BJ (cell line): ENCODE measurements around the gene KNL1. TPM values are rescaled to one million over a fixed set of nuclear protein-coding genes. Genes with fewer than 3 reads are reported as not detected.

Experiments
- CTCF ChIA-PET: fragments of 350-600 bp; formaldehyde crosslinking; extraction: SDS; loops from one replicate; lab custom pipeline; 2021; ENCODE audit warnings: antibody characterized with exemption, inconsistent platforms; lab: Yijun Ruan, JAX
- POLR2A ChIA-PET: fragments of 300-600 bp; sonication (Branson Sonifier 250); formaldehyde crosslinking; extraction: SDS; loops from one replicate; lab custom pipeline; 2021; ENCODE audit warnings: antibody characterized with exemption; lab: Charles Lee
- DNase-seq: peaks from one replicate; pipeline ENCODE4 v3.0.0-alpha.2; 2011; ENCODE audit warnings: low read depth
- H3K27me3 ChIP-seq: 2 replicates; pipeline ENCODE4 v1.6.0; 2011; ENCODE audit warnings: low read length; ENCODE audit not compliant: control insufficient read depth, insufficient read depth
- H3K36me3 ChIP-seq: 2 replicates; pipeline ENCODE4 v1.5.1; 2011; ENCODE audit warnings: low read length; ENCODE audit not compliant: control insufficient read depth, insufficient read depth
- H3K4me3 ChIP-seq: 2 replicates; pipeline ENCODE4 v1.5.1; 2011; ENCODE audit warnings: low read depth, mild to moderate bottlenecking, control low read depth, low read length
- polyA plus RNA-seq: library from polyadenylated mRNA; depleted of rRNA; stranded (reverse); fragments of >200 nt; gene quantifications from 2 replicates; pipeline ENCODE4 v1.2.3, GENCODE V29; 2011
- TF ChIP-seq, protein P1 (sequence below): IDR thresholded peaks from 2 replicates; pipeline ENCODE4 v1.5.1; 2011; ENCODE audit warnings: low read depth, mild to moderate bottlenecking, control low read depth, inconsistent platforms, low read length, moderate library complexity; ENCODE audit not compliant: insufficient read depth

The KNL1 gene
- polyA plus RNA-seq, 1 experiment, result 3.9 TPM

DNA sequence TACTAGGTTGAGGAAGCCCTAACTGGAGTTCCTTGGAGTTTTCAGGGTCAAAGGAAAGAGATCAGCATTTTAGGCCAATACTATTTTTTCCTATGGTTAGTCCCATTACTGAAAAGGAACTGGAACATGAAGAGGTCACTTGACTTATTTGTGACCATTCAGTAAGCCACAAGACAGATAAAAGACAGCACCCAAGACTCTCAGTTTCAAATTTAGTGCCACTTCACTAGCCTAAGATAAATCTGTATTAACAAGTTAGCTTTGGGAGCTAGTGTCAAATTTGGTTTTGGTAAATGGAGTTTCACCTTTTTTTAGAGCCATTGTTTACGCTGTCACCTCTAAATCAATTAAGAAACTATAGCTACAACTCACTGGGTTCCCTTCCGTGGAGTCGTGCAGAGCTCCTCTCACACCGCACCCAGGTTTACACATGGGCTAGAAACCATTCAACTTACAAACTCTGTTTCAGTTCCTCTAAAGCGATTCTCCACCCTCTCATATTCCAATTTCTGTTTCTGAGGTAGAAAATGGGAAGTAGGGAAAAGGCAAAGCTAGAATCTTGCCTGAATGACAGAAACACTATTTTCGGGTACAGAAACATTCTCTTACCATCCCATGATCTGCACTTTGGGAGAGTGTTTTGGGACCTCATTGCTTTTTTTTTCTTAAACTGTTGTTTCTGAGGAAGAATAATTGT is 43.6 kb upstream of the KNL1 start:
- no peak for DNase-seq
- TF ChIP-seq, protein P1, sequence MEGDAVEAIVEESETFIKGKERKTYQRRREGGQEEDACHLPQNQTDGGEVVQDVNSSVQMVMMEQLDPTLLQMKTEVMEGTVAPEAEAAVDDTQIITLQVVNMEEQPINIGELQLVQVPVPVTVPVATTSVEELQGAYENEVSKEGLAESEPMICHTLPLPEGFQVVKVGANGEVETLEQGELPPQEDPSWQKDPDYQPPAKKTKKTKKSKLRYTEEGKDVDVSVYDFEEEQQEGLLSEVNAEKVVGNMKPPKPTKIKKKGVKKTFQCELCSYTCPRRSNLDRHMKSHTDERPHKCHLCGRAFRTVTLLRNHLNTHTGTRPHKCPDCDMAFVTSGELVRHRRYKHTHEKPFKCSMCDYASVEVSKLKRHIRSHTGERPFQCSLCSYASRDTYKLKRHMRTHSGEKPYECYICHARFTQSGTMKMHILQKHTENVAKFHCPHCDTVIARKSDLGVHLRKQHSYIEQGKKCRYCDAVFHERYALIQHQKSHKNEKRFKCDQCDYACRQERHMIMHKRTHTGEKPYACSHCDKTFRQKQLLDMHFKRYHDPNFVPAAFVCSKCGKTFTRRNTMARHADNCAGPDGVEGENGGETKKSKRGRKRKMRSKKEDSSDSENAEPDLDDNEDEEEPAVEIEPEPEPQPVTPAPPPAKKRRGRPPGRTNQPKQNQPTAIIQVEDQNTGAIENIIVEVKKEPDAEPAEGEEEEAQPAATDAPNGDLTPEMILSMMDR, result no peak
- H3K27me3 ChIP-seq, result no peaks in the 10 kb centered on the region
- H3K4me3 ChIP-seq, result no peak overlapping the region
- CTCF ChIA-PET, result no interaction called here
- POLR2A ChIA-PET, result no interaction called here
- H3K36me3 ChIP-seq, result peaks cover 1% of the 10 kb centered on the region

DNA sequence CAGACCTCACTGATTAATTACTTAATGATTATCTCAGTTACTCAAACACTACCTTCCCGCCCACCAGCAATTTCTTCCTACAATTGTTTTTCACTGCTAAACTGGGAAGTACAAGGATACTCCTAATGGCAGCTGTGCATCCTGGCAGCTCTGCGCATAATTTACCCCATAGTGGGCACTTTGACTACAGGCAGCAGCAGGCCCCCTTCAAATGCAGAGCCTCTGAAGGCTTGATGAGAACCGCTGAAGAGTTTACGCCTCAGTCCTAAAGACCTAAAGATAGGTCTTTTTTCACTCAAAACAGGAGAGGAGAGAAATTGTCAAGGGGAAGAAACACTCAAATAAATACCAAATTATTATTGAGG is 39.9 kb upstream of the KNL1 start:
- Histone ChIP-seq H3K27me3 (no peaks in the 10 kb centered on the region), H3K36me3 (peaks cover 4% of the 10 kb centered on the region), H3K4me3 (no peak overlapping the region)
- TF ChIP-seq, protein P1, result no peak
- POLR2A ChIA-PET, result no interaction called here
- DNase-seq, result no peak
- CTCF ChIA-PET, result no interaction called here

DNA sequence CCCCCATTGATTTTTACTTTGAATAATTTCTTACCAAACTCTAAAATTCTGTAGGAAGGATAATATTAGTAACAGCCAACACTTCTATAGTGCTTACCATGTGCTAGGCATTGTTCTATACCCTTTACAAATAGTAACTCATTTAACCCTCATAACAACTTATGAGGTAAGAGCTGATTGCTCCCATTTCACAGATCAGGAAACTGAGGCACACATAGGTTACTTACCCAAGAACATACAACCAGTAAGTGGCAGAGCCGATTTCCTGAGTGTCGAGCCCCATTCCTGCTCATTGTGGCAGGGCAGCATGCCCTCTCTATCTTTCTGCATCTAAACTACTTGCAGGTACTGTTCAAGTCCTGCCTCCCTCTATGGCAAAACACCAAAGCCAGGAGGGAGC is 38.2 kb upstream of the KNL1 start:
- DNase-seq, result no peak
- no peaks in the 10 kb centered on the region for H3K27me3 ChIP-seq
- ChIA-PET CTCF (no interaction called here), POLR2A (interaction anchor here (0.6 kb wide), 1 partner anchor 456 kb away, joined by 3 read pairs; no protein-coding TSS in a partner anchor)
- H3K36me3 ChIP-seq, result peaks cover 4% of the 10 kb centered on the region
- TF ChIP-seq, protein P1, result no peak
- no peak overlapping the region for H3K4me3 ChIP-seq

DNA sequence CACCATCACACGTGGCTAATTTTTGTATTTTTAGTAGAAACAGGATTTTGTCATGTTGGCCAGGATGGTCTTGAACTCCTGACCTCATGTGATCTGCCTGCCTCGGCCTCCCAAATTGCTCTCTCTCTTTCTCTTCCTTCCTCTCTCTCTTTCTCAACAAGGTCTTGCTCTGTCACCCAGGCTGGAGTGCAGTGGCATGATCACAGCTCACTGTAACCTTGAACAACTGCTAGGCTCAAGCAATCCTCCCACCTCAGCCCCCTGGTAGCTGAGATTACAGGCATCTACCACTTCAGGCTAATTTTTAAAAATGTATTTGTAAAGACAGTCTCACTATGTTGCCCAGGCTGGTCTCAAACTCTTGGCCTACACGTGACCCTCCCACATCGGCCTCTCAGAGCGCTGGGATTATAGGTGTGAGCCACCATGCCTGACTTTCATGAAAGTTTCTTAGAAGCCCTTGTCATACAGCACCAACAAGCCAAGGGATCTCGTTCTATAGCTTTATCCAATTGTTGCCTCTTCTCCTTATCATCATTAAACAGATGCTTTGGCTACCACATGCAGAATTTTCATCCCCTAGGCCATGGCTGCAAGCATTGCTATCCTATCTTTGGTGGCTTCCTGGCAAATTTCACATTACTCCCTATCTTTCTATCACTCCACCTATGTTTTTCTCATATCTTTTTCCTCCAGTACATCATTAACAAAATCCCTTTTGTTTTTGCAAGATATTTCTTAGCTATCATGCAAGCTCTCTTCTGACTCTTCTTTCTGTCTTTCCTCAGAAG is 34.9 kb upstream of the KNL1 start:
- ChIA-PET CTCF (interaction anchor here (0.8 kb wide), 1 partner anchor 20 kb away, joined by 3 read pairs; no protein-coding TSS in a partner anchor), POLR2A (no interaction called here)
- no peaks in the 10 kb centered on the region for H3K27me3 ChIP-seq
- no peak overlapping the region for H3K4me3 ChIP-seq
- no peak for DNase-seq
- H3K36me3 ChIP-seq, result peaks cover 3% of the 10 kb centered on the region; the same call in 1 of the 2 replicates
- TF ChIP-seq, protein P1, result no peak

DNA sequence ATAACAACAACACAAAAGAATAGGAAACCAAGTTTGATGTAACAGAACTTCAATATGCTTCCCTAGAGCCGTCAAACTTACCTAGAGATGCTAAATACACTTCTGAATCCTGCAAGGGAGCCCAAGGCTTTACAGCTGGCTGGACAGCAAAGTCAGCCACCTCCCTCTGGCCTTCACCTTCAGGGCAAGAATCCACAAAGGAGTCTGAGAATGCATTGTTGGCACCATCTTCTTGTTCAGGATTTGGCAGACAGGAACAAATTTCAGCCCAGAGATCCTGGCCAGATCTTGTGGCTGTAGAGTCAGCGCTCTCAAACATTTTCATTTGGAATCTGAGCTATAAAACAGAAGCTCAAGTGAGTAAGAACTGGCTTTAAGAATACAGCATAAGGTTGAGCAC is 31.4 kb upstream of the KNL1 start:
- POLR2A ChIA-PET, result no interaction called here
- no peak overlapping the region for H3K4me3 ChIP-seq
- TF ChIP-seq, protein P1, result no peak
- CTCF ChIA-PET, result no interaction called here
- no peaks in the 10 kb centered on the region for H3K36me3 ChIP-seq
- no peaks in the 10 kb centered on the region for H3K27me3 ChIP-seq
- DNase-seq, result no peak
